ENCODE measurements around the gene DPCD.

DNA sequence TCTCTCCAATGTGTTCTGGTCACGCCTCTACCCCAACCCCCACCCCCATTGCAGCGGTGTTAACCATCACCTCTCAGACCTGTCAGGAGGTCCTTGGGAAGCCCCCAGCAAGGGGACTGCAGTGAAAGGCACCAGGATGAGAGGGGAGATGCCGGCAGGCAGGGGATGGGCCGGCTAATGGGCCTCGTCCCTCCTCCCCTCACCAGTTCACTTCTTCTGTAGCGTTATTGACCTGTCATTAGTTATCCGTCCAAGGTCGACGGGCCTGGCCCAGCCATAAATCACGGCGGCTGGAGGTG lies 18.8 kb upstream of the DPCD start:
- no peak for TF ChIP-seq ZBTB33 (IDR thresholded peaks at IDR 0.05; ENCODE audit: borderline replicate concordance, low read depth)
- TF ChIP-seq, protein P1, sequence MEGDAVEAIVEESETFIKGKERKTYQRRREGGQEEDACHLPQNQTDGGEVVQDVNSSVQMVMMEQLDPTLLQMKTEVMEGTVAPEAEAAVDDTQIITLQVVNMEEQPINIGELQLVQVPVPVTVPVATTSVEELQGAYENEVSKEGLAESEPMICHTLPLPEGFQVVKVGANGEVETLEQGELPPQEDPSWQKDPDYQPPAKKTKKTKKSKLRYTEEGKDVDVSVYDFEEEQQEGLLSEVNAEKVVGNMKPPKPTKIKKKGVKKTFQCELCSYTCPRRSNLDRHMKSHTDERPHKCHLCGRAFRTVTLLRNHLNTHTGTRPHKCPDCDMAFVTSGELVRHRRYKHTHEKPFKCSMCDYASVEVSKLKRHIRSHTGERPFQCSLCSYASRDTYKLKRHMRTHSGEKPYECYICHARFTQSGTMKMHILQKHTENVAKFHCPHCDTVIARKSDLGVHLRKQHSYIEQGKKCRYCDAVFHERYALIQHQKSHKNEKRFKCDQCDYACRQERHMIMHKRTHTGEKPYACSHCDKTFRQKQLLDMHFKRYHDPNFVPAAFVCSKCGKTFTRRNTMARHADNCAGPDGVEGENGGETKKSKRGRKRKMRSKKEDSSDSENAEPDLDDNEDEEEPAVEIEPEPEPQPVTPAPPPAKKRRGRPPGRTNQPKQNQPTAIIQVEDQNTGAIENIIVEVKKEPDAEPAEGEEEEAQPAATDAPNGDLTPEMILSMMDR (IDR thresholded peaks at IDR 0.05), result no peak
- TF ChIP-seq, protein P2, sequence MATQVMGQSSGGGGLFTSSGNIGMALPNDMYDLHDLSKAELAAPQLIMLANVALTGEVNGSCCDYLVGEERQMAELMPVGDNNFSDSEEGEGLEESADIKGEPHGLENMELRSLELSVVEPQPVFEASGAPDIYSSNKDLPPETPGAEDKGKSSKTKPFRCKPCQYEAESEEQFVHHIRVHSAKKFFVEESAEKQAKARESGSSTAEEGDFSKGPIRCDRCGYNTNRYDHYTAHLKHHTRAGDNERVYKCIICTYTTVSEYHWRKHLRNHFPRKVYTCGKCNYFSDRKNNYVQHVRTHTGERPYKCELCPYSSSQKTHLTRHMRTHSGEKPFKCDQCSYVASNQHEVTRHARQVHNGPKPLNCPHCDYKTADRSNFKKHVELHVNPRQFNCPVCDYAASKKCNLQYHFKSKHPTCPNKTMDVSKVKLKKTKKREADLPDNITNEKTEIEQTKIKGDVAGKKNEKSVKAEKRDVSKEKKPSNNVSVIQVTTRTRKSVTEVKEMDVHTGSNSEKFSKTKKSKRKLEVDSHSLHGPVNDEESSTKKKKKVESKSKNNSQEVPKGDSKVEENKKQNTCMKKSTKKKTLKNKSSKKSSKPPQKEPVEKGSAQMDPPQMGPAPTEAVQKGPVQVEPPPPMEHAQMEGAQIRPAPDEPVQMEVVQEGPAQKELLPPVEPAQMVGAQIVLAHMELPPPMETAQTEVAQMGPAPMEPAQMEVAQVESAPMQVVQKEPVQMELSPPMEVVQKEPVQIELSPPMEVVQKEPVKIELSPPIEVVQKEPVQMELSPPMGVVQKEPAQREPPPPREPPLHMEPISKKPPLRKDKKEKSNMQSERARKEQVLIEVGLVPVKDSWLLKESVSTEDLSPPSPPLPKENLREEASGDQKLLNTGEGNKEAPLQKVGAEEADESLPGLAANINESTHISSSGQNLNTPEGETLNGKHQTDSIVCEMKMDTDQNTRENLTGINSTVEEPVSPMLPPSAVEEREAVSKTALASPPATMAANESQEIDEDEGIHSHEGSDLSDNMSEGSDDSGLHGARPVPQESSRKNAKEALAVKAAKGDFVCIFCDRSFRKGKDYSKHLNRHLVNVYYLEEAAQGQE (IDR thresholded peaks at IDR 0.05; ENCODE audit: low read depth, low read length), result no peak

Data from SK-N-SH (cell line).